HG02623 (cell line): Measurements from ENCODE around the gene PHC3.
"Not testable (repeated sequence)": the region's sequence is repeated elsewhere in the genome, so short reads cannot be mapped to it uniquely, and the experiment has no call there.

Experiments used
- ATAC-seq: cut with Tn5 transposase; IDR thresholded peaks from one replicate; pipeline ENCODE4 v1.9.1; 2021; ENCODE audit warnings: moderate library complexity; ENCODE audit not compliant: unreplicated experiment

Gene PHC3, protein sequence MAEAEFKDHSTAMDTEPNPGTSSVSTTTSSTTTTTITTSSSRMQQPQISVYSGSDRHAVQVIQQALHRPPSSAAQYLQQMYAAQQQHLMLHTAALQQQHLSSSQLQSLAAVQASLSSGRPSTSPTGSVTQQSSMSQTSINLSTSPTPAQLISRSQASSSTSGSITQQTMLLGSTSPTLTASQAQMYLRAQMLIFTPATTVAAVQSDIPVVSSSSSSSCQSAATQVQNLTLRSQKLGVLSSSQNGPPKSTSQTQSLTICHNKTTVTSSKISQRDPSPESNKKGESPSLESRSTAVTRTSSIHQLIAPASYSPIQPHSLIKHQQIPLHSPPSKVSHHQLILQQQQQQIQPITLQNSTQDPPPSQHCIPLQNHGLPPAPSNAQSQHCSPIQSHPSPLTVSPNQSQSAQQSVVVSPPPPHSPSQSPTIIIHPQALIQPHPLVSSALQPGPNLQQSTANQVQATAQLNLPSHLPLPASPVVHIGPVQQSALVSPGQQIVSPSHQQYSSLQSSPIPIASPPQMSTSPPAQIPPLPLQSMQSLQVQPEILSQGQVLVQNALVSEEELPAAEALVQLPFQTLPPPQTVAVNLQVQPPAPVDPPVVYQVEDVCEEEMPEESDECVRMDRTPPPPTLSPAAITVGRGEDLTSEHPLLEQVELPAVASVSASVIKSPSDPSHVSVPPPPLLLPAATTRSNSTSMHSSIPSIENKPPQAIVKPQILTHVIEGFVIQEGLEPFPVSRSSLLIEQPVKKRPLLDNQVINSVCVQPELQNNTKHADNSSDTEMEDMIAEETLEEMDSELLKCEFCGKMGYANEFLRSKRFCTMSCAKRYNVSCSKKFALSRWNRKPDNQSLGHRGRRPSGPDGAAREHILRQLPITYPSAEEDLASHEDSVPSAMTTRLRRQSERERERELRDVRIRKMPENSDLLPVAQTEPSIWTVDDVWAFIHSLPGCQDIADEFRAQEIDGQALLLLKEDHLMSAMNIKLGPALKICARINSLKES

DNA sequence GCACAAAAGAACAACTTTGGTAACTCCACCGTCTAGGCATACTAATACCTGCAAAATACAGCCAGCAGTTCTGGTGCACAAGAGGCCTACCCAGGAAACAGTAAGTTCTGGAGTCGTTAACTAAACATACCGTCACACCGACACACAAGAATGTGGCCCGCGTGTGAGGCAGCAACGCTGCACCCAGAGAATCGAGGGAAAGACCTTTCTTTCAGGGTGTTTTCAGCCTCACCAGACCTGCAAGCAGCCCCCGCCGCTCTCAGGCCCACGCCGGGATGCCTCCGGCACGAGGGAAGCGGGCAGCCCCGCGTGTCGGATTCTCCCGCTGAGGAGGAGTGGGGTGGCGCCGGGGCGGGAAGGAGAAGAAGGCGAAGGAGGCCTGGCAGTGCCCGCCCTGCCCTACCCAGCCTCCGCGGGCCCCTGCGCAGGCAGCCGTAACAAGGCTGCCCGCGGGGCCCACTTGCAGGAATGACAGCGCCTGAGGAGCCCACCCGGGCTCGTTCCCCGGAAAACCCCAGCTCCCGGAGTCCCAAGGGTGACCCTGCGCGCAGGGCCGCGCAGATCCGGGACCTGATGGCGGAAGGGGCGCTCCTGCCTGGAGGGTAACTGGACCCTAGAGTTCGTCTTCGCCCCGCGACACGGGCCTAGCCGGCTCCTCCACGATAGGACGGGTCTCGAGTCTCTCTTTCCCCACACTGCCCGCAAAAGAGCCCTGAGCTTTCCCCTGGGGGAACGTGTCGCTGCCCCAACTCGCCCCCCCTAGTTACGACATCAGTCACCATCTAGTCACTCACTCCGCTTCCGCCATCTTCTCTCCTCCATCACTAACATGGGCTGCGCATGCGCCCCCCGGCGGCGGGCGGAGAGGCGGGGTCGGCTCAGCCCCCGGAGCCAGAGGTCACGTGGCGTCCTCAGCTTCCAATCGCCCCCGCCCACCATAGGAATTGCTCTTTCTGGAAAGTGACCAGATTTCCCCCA lies at the start of gene PHC3:
TSS of gene PHC3 (minus strand) at position 826 of the 978 bp plus-strand sequence. CDS start at position 808, 18 bp downstream.
- peak; percentile 74 for ATAC-seq

DNA sequence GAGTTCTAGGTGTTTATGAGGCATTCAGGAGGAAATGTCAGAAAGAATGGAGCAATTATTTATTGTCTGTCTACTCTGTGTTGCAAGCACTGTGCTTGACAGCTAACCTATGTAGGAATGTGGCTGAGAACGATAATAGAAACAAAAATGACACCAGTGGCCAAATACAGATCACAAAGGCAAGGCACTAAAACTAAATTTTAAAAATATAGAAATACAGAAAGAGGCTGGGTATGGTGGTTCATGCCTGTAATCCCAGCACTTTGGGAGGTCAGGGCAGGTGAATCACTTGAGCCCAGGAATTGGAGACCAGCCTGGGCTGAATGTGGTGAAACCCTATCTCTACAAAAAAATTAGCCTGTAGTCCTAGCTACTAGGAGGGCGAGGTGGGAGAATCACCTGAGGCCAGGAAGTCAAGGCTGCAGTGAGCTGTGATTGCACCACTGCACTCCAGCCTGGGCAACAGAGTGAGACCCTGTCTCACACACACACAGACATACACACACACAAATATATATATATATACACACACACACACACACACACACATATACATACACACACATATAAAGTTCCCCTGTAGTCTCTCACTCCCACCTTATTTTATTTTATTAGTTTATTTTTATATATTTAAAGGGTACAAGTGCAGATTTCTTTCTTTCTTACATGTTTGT lies 46.7 kb upstream of the PHC3 start:
- no peak for ATAC-seq

DNA sequence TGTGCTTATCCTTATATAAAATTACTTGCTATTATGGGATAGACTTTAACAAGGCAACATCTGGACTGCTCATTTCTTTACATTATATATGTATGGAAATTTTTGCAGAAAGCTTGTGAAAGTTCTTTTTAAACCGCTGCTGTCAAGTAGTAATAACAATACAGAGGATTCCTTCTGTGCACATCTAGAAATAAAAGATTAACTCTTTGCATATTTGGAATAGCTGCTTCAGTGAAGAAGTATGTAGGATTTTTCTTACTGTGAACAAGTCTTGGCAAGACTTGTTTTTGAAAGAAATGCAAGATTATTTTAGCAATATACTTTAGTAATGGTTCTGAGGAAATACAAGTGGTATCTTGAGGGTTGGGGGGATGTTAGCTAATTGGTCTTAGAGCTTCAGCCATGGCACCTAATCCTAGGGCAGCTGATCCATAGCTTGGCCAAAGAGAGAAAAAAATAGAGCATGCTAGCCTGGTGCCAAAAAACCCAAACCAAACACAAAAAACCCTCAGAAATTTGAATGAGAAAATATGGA lies 45.0 kb upstream of the PHC3 start:
- no peak for ATAC-seq

DNA sequence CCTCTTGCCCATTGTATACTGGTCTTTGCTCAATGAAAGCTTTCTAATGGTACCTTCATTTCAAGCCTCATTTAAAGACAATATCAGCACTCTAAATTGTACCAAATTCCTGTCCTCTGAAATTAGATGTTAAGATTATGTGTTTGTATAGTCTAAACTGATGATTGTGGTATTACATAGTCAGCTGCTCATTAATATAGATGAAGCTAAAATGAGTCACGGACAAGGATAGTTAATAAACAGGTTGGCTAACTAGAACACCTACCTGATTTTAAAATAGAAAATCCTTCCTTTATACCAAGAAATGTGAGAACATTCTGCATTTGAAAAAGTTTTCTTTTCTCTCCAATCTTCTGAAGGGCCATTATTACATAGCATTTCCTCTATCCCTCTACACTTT lies 43.6 kb upstream of the PHC3 start:
- no peak for ATAC-seq

DNA sequence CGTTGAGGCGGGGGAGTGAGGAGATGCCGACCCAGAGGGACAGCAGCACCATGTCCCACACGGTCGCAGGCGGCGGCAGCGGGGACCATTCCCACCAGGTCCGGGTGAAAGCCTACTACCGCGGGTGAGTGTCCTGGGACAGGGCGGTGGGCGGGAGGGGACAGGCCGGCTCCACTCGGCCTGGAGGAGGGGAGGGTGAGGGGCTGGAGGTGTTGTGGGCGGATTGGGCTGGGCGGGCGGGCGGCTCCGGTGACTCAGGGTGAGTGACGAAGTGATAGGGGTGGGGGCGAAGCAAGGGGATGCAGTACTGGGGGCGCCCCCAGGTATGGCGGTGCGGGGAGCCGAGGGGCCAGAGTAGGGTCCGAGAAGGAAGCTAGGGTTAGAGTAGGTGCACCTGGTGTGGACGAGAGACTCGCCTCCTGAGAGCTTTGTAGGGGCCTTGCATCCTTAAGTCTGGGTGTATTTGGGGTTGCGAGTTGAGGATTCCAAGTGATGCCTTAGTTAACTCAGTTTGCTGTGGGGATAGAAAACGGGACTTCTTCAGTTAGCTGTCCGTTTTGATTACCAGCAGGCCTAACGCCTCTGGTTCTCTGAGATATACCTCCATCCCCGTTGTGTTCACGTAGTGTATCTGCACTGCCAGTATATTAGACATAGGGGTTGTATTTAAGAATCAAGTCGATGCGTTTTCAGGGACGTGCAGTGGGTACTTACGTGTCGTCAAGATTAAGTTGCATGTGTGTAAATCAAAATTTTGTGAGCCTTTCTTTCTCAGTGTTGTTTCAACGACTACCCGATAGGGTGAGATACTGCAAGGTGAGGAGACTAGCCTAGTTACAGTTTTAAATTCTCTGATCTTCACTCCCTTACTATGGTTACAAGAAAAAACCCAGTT lies 41.4 kb upstream of the PHC3 start:
- peak; percentile 28 for ATAC-seq

DNA sequence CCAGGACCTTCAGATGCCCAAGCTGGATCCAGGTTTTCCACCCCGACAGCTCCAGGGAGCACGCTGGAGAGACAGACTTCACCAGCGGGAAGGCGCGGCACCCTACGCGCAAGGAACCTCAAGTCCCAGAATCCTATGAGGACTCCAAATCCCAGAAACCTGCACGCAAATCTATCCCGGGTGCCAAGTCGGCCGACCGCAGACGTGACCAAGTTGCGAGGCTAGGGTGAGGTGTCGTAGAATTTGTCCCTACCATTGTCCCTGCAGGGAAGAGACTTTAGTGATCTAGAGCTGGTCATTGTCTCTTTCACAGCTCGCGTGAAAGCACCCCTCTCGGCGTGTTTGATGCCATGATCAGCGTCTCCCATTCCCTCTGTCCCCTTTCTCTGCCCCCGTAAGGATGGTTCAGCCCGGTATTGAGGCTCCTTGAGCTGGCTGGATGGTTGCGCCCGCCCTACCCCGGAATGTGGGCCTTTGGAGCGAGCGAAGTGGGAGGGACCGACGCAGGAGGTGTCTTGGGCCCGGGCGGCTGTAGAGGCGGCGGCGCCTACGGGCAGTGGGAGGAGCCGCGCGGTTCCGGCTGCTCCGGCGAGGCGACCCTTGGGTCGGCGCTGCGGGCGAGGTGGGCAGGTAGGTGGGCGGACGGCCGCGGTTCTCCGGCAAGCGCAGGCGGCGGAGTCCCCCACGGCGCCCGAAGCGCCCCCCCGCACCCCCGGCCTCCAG lies 40.6 kb upstream of the PHC3 start, which contains the start of gene PRKCI:
TSS of gene PRKCI (plus strand) at position 501 of the 723 bp plus-strand sequence. CDS start 246 bp downstream, outside the sequence.
- ATAC-seq = peak; percentile 95

DNA sequence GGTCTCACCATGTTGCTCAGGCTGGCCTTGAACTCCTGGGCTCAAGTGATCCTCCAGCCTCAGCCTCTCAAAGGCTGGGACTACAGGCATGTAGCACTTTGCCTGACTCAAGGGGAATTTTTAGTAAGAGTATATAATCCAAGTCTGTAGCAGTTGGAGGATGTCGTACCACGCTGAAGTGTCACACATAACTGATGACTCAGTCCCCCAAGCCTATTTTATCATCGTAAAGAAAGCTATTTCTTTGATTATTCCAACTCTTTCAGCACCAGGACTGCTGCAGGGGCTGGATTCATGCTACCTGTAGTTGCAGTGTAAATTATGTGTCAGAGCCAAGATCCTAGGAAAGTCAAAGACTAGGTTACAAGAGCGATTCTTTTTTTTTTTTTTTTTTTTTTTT lies 39.3 kb upstream of the PHC3 start:
- no peak for ATAC-seq

DNA sequence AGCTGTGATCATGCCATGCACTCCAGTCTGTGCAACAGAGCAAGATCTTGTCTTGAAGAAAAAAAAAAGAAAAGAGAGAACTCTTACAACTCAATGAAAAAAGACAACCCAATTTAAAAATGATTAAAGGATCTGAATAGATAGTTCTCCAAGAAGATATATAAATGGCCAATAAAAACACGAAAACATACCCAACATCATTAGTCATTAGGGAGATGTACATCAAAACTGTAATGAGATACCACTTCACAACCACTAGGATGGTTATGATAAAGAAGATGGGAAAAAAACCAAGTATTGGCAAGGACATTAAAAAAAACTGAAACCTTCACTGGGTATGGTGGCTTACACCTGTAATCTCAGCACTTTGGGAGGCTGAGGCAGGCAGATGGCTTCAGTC lies 38.3 kb upstream of the PHC3 start:
- ATAC-seq = no peak

DNA sequence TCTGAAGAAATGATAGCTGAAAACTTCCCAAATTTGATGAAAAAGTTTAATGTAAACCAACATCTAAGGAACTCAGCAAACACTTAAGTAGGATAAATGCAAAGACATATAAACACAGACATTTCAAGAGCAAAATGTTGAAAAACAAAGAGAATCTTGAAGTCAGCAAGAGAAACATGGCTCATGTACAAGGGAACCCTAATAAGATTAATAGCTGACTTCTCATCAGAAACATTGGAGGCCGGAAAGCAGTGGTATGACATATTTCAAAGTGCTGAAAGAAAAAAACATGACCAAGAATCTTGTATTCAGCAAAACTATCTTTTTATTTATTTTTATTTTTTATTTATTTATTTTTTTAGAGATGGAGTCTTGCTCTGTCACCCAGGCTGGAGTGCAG lies 30.1 kb upstream of the PHC3 start:
- no peak for ATAC-seq

DNA sequence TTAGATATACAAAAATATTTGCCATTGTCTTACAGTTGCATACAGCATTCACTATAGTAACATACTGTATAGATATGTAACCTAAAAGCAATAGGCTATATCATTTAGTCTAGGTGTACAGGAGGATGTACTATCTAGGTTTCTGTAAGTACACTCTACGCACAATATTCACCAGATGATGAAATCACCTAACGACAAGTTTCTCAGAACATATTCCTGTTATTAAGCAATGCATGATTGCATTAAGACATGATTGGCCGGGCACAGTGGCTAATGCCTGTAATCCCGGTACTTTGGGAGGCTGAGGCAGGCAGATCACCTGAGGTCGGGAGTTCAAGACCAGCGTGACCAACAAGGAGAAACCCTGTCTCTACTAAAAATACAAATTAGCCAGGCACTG lies 26.2 kb upstream of the PHC3 start:
- ATAC-seq = no peak

DNA sequence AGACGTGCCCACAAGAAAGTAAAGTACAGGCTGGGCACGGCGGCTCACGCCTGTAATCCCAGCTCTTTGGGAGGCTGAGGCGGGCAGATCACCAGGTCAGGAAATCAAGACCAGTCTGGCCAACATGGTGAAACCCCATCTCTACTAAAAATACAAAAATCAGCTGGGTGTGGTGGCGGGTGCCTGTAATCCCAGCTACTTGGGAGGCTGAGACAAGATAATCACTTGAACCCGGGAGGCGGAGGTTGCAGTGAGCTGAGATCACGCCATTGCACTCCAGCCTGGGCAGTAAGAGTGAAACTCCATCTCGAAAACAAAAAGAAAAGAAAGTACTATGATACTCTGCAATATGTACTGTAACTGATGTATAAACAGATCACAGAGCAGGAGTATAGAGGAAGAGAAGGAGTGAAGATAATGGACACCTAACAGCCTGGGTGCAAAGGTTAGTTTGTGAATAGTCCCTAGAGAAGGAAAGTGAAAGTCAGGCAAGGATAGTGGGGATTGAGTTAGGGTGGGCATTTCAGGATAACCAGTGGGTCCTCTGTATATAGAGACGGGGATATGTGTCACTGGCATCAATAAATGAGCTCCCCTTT lies 24.7 kb upstream of the PHC3 start:
- not testable (repeated sequence) for ATAC-seq

DNA sequence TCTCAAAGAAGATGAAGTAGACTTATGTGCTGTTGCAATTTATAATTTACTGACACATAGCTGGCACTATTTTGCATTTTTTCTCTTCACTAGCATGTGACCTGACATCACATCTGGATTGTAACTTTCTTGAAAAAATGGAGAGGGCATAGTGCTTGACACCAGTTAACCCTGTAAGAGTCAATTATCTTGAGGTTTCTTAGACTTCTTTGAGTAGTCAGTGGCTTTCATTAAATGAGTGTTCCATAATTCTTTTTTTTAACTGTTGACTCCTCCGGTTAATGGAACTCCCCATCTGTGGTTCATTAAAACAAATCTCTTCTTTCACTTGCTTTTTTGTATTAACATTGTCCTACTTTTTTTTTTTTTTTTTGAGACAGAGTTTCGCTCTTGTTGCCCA lies 23.8 kb upstream of the PHC3 start:
- ATAC-seq = no peak

DNA sequence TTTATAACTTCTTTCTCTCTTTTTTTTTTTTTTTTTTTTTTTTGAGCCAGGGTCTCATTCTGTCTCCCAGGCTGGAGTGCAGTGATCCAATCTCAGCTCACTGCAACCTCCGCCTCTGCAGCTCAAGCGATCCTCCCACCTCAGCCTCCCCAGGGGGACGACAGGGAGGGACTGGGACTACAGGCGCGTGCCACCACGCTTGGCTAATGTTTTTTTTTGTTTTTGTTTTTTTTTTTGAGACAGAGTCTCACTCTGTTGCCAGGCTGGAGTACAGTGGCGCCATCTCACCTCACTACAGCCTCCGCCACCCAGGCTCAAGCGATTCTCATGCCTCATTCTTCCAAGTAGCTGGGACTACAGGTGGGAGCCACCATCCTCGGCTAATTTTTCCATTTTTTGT lies 23.0 kb upstream of the PHC3 start:
- no peak for ATAC-seq

DNA sequence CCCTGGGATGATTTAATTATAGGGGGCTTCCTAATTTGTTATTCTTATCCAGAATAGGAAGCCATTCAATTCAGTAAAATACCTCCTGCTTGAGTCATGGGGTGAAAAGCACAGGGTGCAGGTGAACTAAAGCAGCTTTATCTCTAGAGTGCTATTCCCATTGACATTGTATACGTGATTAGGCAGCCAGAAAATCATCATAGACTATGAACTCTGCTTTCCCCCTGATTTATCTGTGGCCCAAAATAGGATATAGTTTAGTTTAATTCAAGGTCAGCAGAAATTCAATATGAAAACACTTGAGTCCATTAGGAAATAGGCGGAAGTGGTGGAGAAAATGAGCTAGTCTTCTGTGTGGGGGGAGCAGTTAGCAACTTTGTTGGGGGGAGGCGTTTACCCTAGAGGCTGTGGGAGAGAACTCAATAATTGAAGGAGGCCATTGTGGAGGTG lies 22.5 kb upstream of the PHC3 start:
- no peak for ATAC-seq

DNA sequence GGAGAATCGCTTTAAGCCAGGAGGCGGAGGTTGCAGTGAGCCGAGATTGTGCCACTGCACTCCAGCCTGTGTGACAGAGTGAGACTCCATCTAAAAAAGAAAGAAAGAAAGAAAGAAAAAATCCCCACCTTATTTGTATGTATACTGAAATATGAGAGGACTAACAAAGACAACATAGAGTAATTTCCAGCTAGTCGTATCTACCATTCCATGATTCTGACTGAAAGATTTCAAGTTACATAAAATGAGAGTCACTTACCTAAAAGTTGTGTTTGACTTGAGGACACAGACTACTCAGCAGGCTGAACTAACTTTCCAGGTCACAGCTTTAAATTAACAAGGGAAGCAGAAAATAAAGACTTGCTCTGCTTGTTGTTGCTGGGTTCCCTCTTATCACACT lies 21.9 kb upstream of the PHC3 start:
- no peak for ATAC-seq

DNA sequence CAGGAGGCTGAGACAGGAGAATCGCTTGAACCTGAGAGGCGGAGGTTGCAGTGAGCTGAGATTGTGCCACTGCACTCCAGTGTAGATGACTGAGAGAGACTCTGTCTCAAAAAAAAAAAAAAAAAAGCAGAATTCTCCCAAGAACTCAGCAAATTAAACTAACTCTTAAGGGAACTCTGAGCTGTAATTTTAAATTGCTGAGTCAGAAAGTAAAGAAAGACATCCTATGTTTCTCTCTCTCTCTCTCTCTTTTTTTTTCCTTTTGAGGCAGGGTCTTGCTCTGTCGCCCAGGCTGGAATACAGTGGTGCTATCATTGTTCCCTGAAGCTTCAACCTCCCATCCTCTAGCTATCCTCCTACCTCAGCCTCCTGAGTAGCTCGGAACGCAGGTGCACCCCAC lies 20.0 kb upstream of the PHC3 start:
- ATAC-seq = no peak

DNA sequence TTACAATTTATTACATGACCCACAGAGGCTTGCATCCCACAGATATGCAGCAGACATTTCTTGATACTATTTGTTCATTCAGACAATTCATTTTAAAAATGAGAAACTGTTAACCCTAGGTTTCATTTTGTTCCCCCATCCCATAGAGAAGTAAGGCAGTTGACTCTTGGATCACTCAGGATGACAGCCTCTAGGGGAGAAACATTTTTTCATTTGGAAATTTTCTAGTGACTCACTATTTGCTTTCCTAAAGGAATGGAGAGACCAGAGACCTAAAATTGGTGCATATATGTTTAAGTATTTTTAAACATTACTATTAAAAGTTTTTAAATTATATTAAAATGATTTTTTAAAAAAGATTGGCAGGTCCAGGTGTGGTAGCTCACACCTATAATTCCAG lies 19.5 kb upstream of the PHC3 start:
- ATAC-seq = no peak

DNA sequence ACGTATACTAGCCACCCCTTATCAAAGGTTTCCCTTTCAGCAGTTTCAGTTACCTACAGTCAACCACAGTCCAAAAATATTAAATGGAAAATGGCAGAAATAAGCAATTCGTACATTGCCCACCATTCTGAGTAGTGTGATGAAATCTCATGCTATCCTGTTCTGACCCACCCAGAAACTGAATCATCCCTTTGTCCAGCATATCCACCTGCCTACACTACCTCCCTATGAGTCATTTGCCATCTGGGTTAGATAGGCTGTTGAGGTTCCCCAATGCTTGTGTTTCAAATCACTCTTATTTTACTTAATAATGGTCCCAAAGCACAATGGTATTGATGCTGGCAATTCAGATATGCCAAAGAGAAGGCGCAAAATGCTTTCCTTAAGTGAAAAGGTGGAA lies 15.3 kb upstream of the PHC3 start:
- no peak for ATAC-seq
